Right lobe of liver (tissue), 4 donors: ENCODE measurements around the gene MCL1.
A peak's percentile ranks its signal among the peaks of the same experiment; 100 is the strongest.
"Not testable (repeated sequence)": the region's sequence is repeated elsewhere in the genome, so short reads cannot be mapped to it uniquely, and the experiment has no call there.

Experiments used
- CTCF ChIP-seq, 4 donors: fragments of 200-600 bp in 3 of 4; fragments of 450-650 bp in 1 of 4; IDR thresholded peaks; one replicate each; pipeline versions ENCODE4 v1.5.1 to v1.8.0; 2016 to 2022; ENCODE audit warnings: antibody characterized with exemption in 4 of 4, mild to moderate bottlenecking in 2 of 4
- POLR2A ChIP-seq: fragments of 450-650 bp; IDR thresholded peaks from one replicate; pipeline ENCODE4 v1.6.1; 2017; ENCODE audit warnings: antibody characterized with exemption, mild to moderate bottlenecking
- donor health status: DM: no; HTN: no; CAD: no.
- donor health status: DM: no; HTN: no; CAD: no.
- donor health status: DM: no; HTN: yes; CAD: no.

- not testable (repeated sequence) for TF ChIP-seq CTCF (IDR thresholded peaks at IDR 0.05)
- peak; percentile 76 for TF ChIP-seq POLR2A
Measured at GRCh38 chr1:150573648-150574071, 5.8 kb downstream of the MCL1 start.
